ENCODE data around the gene SEC11C.

Gene SEC11C

GRCh38 chr18:59200787-59201186, 61.1 kb downstream of the SEC11C start:
- no peak overlapping the region for H3K4me3 ChIP-seq (ENCODE audit: low read length)
- DNase-seq (ENCODE audit: low read depth, low spot score): no peak

DNA sequence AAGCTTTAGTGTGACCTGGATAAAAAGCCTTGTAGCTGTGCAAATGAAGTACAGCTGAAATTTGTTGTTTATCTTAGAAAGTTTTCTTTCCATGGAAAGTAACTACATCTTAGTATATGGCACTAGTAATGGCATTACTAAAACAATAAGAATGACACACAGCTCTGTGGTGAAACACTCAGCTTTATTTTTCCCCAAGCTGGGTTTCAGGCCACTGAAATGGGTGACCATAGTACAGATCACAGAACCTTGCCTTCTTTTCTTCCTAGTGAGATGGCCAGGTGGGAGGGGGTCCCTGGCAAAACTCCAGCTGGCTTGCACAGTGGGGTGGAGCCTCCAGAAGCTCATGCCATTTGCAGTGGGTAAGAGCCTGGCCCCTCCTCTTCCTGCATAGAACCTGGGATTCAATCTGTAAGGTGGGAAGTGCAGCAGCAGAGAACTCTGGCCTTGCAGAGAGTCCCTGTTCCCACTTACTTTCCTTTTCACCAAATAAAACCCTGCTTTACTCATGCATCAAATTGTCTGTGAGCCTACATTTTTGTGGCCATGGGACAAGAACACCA, 62.7 kb downstream of the SEC11C start:
- H3K4me3 ChIP-seq (ENCODE audit: low read length): no peak overlapping the region
- DNase-seq (ENCODE audit: low read depth, low spot score): no peak

DNA sequence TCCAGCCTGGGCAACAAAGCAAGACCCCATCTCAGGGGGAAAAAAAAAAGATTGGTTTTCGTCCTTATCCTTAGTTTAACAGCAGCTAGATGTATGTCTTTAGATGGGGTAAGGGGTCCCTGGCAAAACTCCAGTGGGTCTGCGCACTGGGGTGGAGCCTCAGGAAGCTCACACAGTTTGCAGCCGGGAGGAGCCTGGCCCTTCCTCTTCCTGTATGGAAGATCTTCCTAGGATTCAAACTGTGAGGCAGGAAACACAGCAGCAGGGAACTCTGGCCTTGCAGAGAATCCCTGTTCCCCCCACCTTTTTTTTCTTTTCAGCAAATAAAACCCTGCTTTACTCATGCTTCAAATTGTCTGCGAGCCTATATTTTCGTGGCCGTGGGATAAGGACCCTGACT, 67.8 kb downstream of the SEC11C start:
- DNase-seq (ENCODE audit: low read depth, low spot score): no peak
- H3K4me3 ChIP-seq (ENCODE audit: low read length): no peak overlapping the region
